ENCODE results near the gene EPB41L5. TPM values are rescaled to one million over a fixed set of nuclear protein-coding genes. Genes with fewer than 3 reads are reported as not detected.

Gene EPB41L5
- total RNA-seq, 6 donors from 2014 or later = 53.0 to 182 (median 92.3) TPM

GRCh38 chr2:120028795-120029194 lies 15.9 kb downstream of the EPB41L5 start:
- H3K4me3 ChIP-seq = no peak overlapping the region
- no peaks in the 10 kb centered on the region for H3K4me1 ChIP-seq
- H3K36me3 ChIP-seq = no peaks in the 10 kb centered on the region
- DNase-seq (no peak), ATAC-seq (ENCODE audit: low FRiP score in 2 of 2) (no peak)
- whole genome bisulfite sequencing, 2 donors = 94 to 97% methylated on average over 5 of the region's 5 CpGs
- TF ChIP-seq POLR2AphosphoS5 (IDR thresholded peaks at IDR 0.05) (no peak), EP300 (IDR thresholded peaks at IDR 0.05) (no peak), CTCF (IDR thresholded peaks at IDR 0.05) (no peak), POLR2A (IDR thresholded peaks at IDR 0.05) (no peak)
- H3K27ac ChIP-seq = no peak overlapping the region
- no peaks in the 10 kb centered on the region for H3K27me3 ChIP-seq
- no peaks in the 10 kb centered on the region for H3K9me3 ChIP-seq

GRCh38 chr2:120029672-120030640 lies 17.1 kb downstream of the EPB41L5 start:
- TF ChIP-seq EP300 (IDR thresholded peaks at IDR 0.05) = no peak

DNA sequence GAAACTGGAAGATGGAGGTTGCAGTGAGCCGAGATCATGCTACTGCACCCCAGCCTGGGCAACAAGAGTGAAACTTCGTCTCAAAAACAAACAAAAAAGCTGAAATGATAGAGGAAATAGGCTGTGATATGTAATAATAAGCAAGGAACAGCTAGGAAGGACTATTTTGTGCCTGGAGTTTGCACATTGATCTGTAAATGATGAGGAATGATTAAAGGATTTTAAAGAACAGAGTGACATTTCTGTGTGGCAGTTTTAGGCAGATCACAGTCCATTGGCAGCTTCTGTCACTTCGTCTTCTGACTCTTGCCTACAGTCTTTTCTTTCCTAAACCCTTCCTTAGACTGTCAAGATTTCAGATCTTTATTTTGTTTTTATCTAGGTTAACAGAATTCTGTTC lies 19.4 kb downstream of the EPB41L5 start:
- Histone ChIP-seq H3K4me3 (no peak overlapping the region), H3K27me3 (no peaks in the 10 kb centered on the region), H3K27ac (no peak overlapping the region), H3K36me3 (no peaks in the 10 kb centered on the region), H3K4me1 (no peaks in the 10 kb centered on the region), H3K9me3 (no peaks in the 10 kb centered on the region)
- DNase-seq (no peak), ATAC-seq (ENCODE audit: low FRiP score in 2 of 2) (no peak)
- WGBS, 2 donors = 80 to 84% methylated on average over 3 of the region's 3 CpGs
- TF ChIP-seq POLR2AphosphoS5 (IDR thresholded peaks at IDR 0.05) = no peak
- no peak for TF ChIP-seq POLR2A (IDR thresholded peaks at IDR 0.05)
- no peak for TF ChIP-seq CTCF (IDR thresholded peaks at IDR 0.05)
- no peak for TF ChIP-seq EP300 (IDR thresholded peaks at IDR 0.05)

More at GRCh38 chr2:120029672-120030640, 17.1 kb downstream of the EPB41L5 start:
- Histone ChIP-seq H3K27me3 (no peaks in the 10 kb centered on the region), H3K9me3 (no peaks in the 10 kb centered on the region), H3K4me3 (no peak overlapping the region), H3K4me1 (no peaks in the 10 kb centered on the region), H3K36me3 (no peaks in the 10 kb centered on the region), H3K27ac (no peak overlapping the region)
- DNase-seq (no peak), ATAC-seq (ENCODE audit: low FRiP score in 2 of 2) (no peak)
- 87 to 90% methylated on average over 15 of the region's 15 CpGs for WGBS, 2 donors

GRCh38 chr2:120034027-120034426 lies 21.1 kb downstream of the EPB41L5 start:
- Histone ChIP-seq H3K27ac (no peak overlapping the region), H3K4me1 (no peaks in the 10 kb centered on the region), H3K4me3 (no peak overlapping the region), H3K27me3 (no peaks in the 10 kb centered on the region), H3K36me3 (no peaks in the 10 kb centered on the region), H3K9me3 (no peaks in the 10 kb centered on the region)
- TF ChIP-seq POLR2AphosphoS5 (IDR thresholded peaks at IDR 0.05) = no peak
- no peak for TF ChIP-seq CTCF (IDR thresholded peaks at IDR 0.05)
- TF ChIP-seq EP300 (IDR thresholded peaks at IDR 0.05) = no peak
- TF ChIP-seq POLR2A (IDR thresholded peaks at IDR 0.05) = no peak
- ATAC-seq (ENCODE audit: low FRiP score in 2 of 2) (no peak), DNase-seq (no peak)
- 79 to 88% methylated on average over 2 of the region's 2 CpGs for WGBS, 2 donors

DNA sequence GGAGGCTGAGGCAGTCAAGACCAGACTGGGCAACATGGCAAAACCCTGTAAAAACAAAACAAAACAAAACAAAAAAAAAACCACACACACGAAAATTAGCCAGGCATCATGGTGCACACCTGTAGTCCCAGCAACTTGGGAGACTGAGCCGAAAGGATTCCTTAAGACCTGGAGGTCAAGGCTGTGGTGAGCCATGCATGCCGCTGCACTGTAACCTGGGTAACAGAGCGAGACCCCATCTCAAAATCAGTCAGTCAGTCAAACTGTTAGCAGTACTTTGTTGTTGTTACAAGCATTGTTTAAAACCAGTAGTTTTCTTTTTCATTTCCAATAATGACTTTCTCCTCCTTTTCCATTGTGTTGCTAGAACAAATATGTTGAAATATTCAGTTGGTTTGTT lies 21.7 kb downstream of the EPB41L5 start:
- Histone ChIP-seq H3K9me3 (no peaks in the 10 kb centered on the region), H3K4me3 (no peak overlapping the region), H3K36me3 (no peaks in the 10 kb centered on the region), H3K4me1 (no peaks in the 10 kb centered on the region), H3K27me3 (no peaks in the 10 kb centered on the region), H3K27ac (no peak overlapping the region)
- 85 to 97% methylated on average over 4 of the region's 4 CpGs for WGBS, 2 donors
- ATAC-seq (ENCODE audit: low FRiP score in 2 of 2) (no peak), DNase-seq (no peak)
- TF ChIP-seq POLR2AphosphoS5 (IDR thresholded peaks at IDR 0.05) = no peak
- TF ChIP-seq CTCF (IDR thresholded peaks at IDR 0.05) = no peak
- TF ChIP-seq POLR2A (IDR thresholded peaks at IDR 0.05) = no peak
- TF ChIP-seq EP300 (IDR thresholded peaks at IDR 0.05) = no peak

All from upper lobe of left lung (tissue), 6 donors.